IMR-90 (cell line): ENCODE data around the gene HAAO. TPM values are rescaled to one million over a fixed set of nuclear protein-coding genes. Genes with fewer than 3 reads are reported as not detected.

Experiments used
- ATAC-seq: fragments of 200-7000 bp; cut with Tn5 transposase; 2 replicates; pipeline ENCODE4 v1.9.1; 2020; ENCODE audit warnings: low read depth, mild to moderate bottlenecking, moderate library complexity
- BruUV-seq: library from RNA; stranded (reverse); fragments of 400-500 nt; replicated peaks from 2 replicates; lab custom pipeline; 2021; lab: Mats Ljungman, UMichigan
- CTCF ChIA-PET: fragments of 300-600 bp; formaldehyde crosslinking; extraction: SDS; loops from one replicate; lab custom pipeline; 2021; ENCODE audit warnings: antibody characterized with exemption; lab: Yijun Ruan, JAX
- POLR2A ChIA-PET: fragments of 300-600 bp; sonication (Branson Sonifier 250); formaldehyde crosslinking; loops from one replicate; lab custom pipeline; 2022; ENCODE audit warnings: antibody characterized with exemption; ENCODE audit not compliant: unreplicated experiment; lab: Charles Lee
- DNase-seq: peaks from one replicate; pipeline ENCODE4 v3.0.0; 2013
- H2AFZ ChIP-seq: replicated peaks from 2 replicates; pipeline ENCODE3; 2013; ENCODE audit warnings: low read length, mild to moderate bottlenecking; ENCODE audit not compliant: poor library complexity
- H2AK5ac ChIP-seq: 2 replicates; pipeline ENCODE4 v1.6.1; 2013; ENCODE audit warnings: low read depth, low read length, inconsistent platforms
- H2AK9ac ChIP-seq: replicated peaks from 2 replicates; pipeline ENCODE3; 2013; ENCODE audit warnings: mild to moderate bottlenecking, low read depth, low read length, moderate library complexity; ENCODE audit not compliant: poor library complexity
- H2BK120ac ChIP-seq: 2 replicates; pipeline ENCODE4 v1.6.1; 2013; ENCODE audit warnings: low read depth, low read length, inconsistent platforms
- H2BK15ac ChIP-seq: 3 replicates; pipeline ENCODE4 v1.6.1; 2013; ENCODE audit warnings: low read depth, low read length, inconsistent platforms
- H2BK20ac ChIP-seq: 2 replicates; pipeline ENCODE4 v1.6.1; 2013; ENCODE audit warnings: low read depth, mild to moderate bottlenecking, inconsistent platforms, low read length, moderate library complexity
- H2BK5ac ChIP-seq: 2 replicates; pipeline ENCODE4 v1.6.1; 2013; ENCODE audit warnings: mild to moderate bottlenecking, low read depth, low read length, inconsistent platforms; ENCODE audit not compliant: poor library complexity, severe bottlenecking
- H3K14ac ChIP-seq: replicated peaks from 2 replicates; pipeline ENCODE4 v1.6.1; 2013; ENCODE audit warnings: low read depth, low read length, inconsistent platforms
- H3K18ac ChIP-seq: 2 replicates; pipeline ENCODE4 v1.6.1; 2013; ENCODE audit warnings: low read depth, low read length, control low read depth
- H3K23ac ChIP-seq: 2 replicates; pipeline ENCODE4 v1.6.1; 2013; ENCODE audit warnings: low read depth, low read length, inconsistent platforms
- H3K27ac ChIP-seq: 2 replicates; pipeline ENCODE4 v1.5.1; 2013; ENCODE audit warnings: mild to moderate bottlenecking, control low read depth, low read length; ENCODE audit not compliant: insufficient read depth
- H3K27me3 ChIP-seq: 2 replicates; pipeline ENCODE4 v1.6.1; 2013; ENCODE audit warnings: low read length; ENCODE audit not compliant: control insufficient read depth, insufficient read depth
- H3K36me3 ChIP-seq: 2 replicates; pipeline ENCODE4 v1.6.1; 2013; ENCODE audit warnings: low read length, mixed read lengths; ENCODE audit not compliant: control insufficient read depth, insufficient read depth
- H3K4ac ChIP-seq: 2 replicates; pipeline ENCODE4 v1.6.1; 2013; ENCODE audit warnings: low read depth, low read length, inconsistent platforms
- H3K4me1 ChIP-seq: 2 replicates; pipeline ENCODE4 v1.6.1; 2013; ENCODE audit warnings: low read length, mixed read lengths; ENCODE audit not compliant: control insufficient read depth, insufficient read depth
- H3K4me2 ChIP-seq: 2 replicates; pipeline ENCODE4 v1.6.1; 2013; ENCODE audit warnings: low read depth, mild to moderate bottlenecking, control low read depth, low read length, moderate library complexity
- H3K4me3 ChIP-seq: 2 replicates; pipeline ENCODE4 v1.5.1; 2013; ENCODE audit warnings: low read depth, mild to moderate bottlenecking, control low read depth, low read length, moderate library complexity; ENCODE audit not compliant: insufficient read depth
- H3K56ac ChIP-seq: 2 replicates; pipeline ENCODE4 v1.6.1; 2013; ENCODE audit warnings: low read length, inconsistent platforms; ENCODE audit not compliant: insufficient read depth; ENCODE audit errors: extremely low read depth
- H3K79me1 ChIP-seq, 2 experiments: 2 replicates each; pipeline ENCODE4 v1.6.1; 2013; ENCODE audit warnings: low read length in 2 of 2, inconsistent platforms in 1 of 2, low read depth in 1 of 2
- H3K9ac ChIP-seq: 2 replicates; pipeline ENCODE4 v1.6.1; 2013; ENCODE audit warnings: low read depth, low read length, control low read depth
- H3K9me1 ChIP-seq: 2 replicates; pipeline ENCODE4 v1.6.1; 2013; ENCODE audit warnings: low read length, inconsistent platforms; ENCODE audit not compliant: insufficient read depth
- H3K9me3 ChIP-seq: 2 replicates; pipeline ENCODE4 v1.6.1; 2013; ENCODE audit warnings: low read length; ENCODE audit not compliant: control insufficient read depth, insufficient read depth
- H4K20me1 ChIP-seq: 2 replicates; pipeline ENCODE4 v1.6.1; 2013; ENCODE audit warnings: low read length, inconsistent platforms; ENCODE audit not compliant: insufficient read depth
- H4K5ac ChIP-seq: 2 replicates; pipeline ENCODE4 v1.6.1; 2013; ENCODE audit warnings: mild to moderate bottlenecking, low read depth, low read length, control low read depth
- H4K8ac ChIP-seq, 2 experiments: 2 replicates each; pipeline ENCODE4 v1.6.1; 2013; ENCODE audit warnings: low read depth in 2 of 2, low read length in 2 of 2, control low read depth in 1 of 2, inconsistent platforms in 1 of 2
- H4K91ac ChIP-seq: 2 replicates; pipeline ENCODE4 v1.6.1; 2013; ENCODE audit warnings: low read depth, low read length, inconsistent platforms; ENCODE audit not compliant: insufficient read depth
- CEBPB ChIP-seq: IDR thresholded peaks from 2 replicates; pipeline ENCODE4 v1.6.1; 2012; ENCODE audit warnings: low read depth, low read length, improper control_type of control experiment
- MAZ ChIP-seq: IDR thresholded peaks from 2 replicates; pipeline ENCODE4 v1.6.1; 2012; ENCODE audit warnings: low read depth, mild to moderate bottlenecking, low read length, improper control_type of control experiment, moderate library complexity, borderline replicate concordance
- MXI1 ChIP-seq: IDR thresholded peaks from 2 replicates; pipeline ENCODE4 v1.6.1; 2012; ENCODE audit warnings: low read depth, mild to moderate bottlenecking, low read length, moderate library complexity, borderline replicate concordance
- NFE2L2 ChIP-seq: fragments of 150-350 bp; IDR thresholded peaks from 2 replicates; pipeline ENCODE4 v1.6.1; 2016; ENCODE audit warnings: low read depth, mild to moderate bottlenecking, low read length
- POLR2A ChIP-seq: IDR thresholded peaks from 2 replicates; pipeline ENCODE4 v1.6.1; 2012; ENCODE audit warnings: mild to moderate bottlenecking, low read depth, low read length
- RCOR1 ChIP-seq: IDR thresholded peaks from 2 replicates; pipeline ENCODE4 v1.6.1; 2012; ENCODE audit warnings: mild to moderate bottlenecking, low read length, improper control_type of control experiment; ENCODE audit not compliant: insufficient replicate concordance
- RFX5 ChIP-seq: IDR thresholded peaks from 2 replicates; pipeline ENCODE4 v1.8.0; 2012; ENCODE audit warnings: low read depth, mild to moderate bottlenecking, low read length, moderate library complexity
- WGBS, 2 experiments: methylation state at CpG; one replicate each; pipeline versions ENCODE4 v1.1.5 to v1.1.7; 2013; ENCODE audit warnings: missing lambda C conversion rate in 2 of 2; ENCODE audit not compliant: insufficient read length in 1 of 2; ENCODE audit errors: extremely low coverage in 2 of 2; 5-methylcytosine and 5-hydroxymethylcytosine counted together
- dilution Hi-C: fragments of 300-500 bp; cut with HindIII; formaldehyde crosslinking; loops from one replicate; pipeline ENCODE4 v1.14.3; 2018; ENCODE audit warnings: low sequenced_read_pairs; ENCODE audit not compliant: unreplicated experiment
- in situ Hi-C: fragments of 300-500 bp; cut with MboI; formaldehyde crosslinking; loops from 3 replicates; pipeline ENCODE4 v1.14.3; 2019; ENCODE audit warnings: low sequenced_read_pairs, inconsistent platforms, mixed read lengths
- intact Hi-C: fragments of 100-400 bp; cut with micrococcal nuclease; formaldehyde crosslinking; loops from 2 replicates; pipeline ENCODE4 v1.10.0; 2022
- polyA plus RNA-seq, 3 experiments: library from polyadenylated mRNA; depleted of rRNA; stranded (reverse); fragments of >200 nt; gene quantifications; 2 replicates each; pipeline ENCODE4 v1.2.3, GENCODE V29; 2012; ENCODE audit warnings: low replicate concordance in 1 of 3
- total RNA-seq: library from RNA; depleted of rRNA; stranded (reverse); fragments of >200 nt; gene quantifications from 2 replicates; pipeline ENCODE4 v1.2.3, GENCODE V29; 2012
- TF ChIP-seq, protein P1 (sequence below): fragments of 150-350 bp; IDR thresholded peaks from 2 replicates; pipeline ENCODE4 v1.6.1; 2016; ENCODE audit warnings: low read depth, mild to moderate bottlenecking, low read length, moderate library complexity, borderline replicate concordance
- TF ChIP-seq, protein P2 (sequence below): fragments of 150-350 bp; IDR thresholded peaks from 2 replicates; pipeline ENCODE4 v1.6.1; 2017; ENCODE audit warnings: mild to moderate bottlenecking, antibody characterized with exemption, low read length, low read depth

HAAO gene
- total and polyA plus RNA-seq, 2 of the 4 experiments (the other 2 are of a cell fraction), result 0.05 to 0.18 TPM

DNA sequence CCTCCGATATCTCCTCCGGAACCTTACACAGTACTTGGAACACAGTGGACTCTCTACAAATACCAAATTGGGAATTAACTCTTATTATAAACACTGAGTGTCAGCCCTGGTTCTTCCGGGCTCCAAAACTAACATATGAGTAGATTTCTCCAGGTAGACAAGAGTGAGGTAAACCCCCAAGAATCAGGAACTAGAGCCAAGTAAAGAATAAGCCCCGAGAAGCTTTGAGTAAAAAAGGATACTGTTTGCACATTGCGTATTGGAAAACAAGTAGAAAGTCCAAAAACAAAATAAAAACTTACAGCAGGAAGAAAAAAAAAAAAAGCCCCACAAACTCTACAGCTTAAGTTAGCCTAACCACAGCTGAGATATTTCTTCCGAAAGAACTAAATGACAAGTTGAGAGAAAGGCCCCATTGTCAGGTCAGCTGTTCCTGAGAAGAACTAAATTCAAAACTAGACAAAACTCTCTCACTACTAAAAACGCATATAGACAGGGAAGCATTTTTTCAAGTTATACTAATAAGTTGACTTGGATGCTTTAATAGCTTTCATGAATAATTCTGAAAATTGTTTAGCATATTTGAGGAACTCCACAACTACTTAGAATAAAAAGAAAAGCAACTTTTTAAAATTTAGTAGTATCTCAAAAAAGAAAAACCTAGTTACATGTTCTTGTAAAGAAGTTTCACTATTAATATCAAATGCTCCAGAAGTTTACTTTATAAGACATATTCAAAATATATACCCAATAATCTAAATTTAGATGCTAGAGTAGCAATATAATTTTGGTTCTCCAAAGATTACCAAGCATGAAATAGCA lies 4.3 kb upstream of the HAAO start:
- Histone ChIP-seq H3K4me2 (no peak overlapping the region), H4K8ac (peak overlapping the region in 1 of 2 experiments; percentile 97; a peak in 3 of 4 replicates), H3K79me1 (no peaks in the 10 kb centered on the region), H3K4me3 (no peak overlapping the region), H3K56ac (no peak overlapping the region), H2BK5ac (peak overlapping the region; percentile 98), H2AK5ac (peak overlapping the region; percentile 51; the same call in 1 of the 2 replicates), H3K27me3 (peaks cover 17% of the 10 kb centered on the region), H3K4ac (peak overlapping the region; percentile 67), H3K27ac (peak overlapping the region; percentile 65; the same call in 1 of the 2 replicates), H3K9me3 (peaks cover 11% of the 10 kb centered on the region), H2AFZ (no peak overlapping the region), H2AK9ac (no peak overlapping the region), H2BK120ac (peak overlapping the region; percentile 84), H3K9me1 (no peaks in the 10 kb centered on the region), H3K36me3 (no peaks in the 10 kb centered on the region), H3K9ac (no peak overlapping the region), H3K14ac (no peak overlapping the region; the same call in 1 of the 2 replicates), H4K91ac (no peak overlapping the region; the same call in 1 of the 2 replicates), H4K20me1 (no peaks in the 10 kb centered on the region), H2BK20ac (peak overlapping the region; percentile 86), H2BK15ac (no peak overlapping the region; the same call in 2 of the 3 replicates), H3K4me1 (peaks cover 13% of the 10 kb centered on the region), H3K18ac (peak overlapping the region; percentile 85), H3K23ac (peak overlapping the region; percentile 58; the same call in 1 of the 2 replicates), H4K5ac (peak overlapping the region; percentile 52; the same call in 1 of the 2 replicates)
- BruUV-seq, result no TSS peak
- TF ChIP-seq CEBPB (no peak), RCOR1 (no peak), POLR2A (no peak), NFE2L2 (no peak), MXI1 (no peak), RFX5 (no peak), MAZ (no peak)
- TF ChIP-seq, protein P1, sequence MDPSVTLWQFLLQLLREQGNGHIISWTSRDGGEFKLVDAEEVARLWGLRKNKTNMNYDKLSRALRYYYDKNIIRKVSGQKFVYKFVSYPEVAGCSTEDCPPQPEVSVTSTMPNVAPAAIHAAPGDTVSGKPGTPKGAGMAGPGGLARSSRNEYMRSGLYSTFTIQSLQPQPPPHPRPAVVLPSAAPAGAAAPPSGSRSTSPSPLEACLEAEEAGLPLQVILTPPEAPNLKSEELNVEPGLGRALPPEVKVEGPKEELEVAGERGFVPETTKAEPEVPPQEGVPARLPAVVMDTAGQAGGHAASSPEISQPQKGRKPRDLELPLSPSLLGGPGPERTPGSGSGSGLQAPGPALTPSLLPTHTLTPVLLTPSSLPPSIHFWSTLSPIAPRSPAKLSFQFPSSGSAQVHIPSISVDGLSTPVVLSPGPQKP, result no peak
- TF ChIP-seq, protein P2, sequence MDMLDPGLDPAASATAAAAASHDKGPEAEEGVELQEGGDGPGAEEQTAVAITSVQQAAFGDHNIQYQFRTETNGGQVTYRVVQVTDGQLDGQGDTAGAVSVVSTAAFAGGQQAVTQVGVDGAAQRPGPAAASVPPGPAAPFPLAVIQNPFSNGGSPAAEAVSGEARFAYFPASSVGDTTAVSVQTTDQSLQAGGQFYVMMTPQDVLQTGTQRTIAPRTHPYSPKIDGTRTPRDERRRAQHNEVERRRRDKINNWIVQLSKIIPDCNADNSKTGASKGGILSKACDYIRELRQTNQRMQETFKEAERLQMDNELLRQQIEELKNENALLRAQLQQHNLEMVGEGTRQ, result no peak
- ChIA-PET CTCF (interaction anchor here (0.6 to 1.6 kb wide), 6 partner anchors 8 to 704 kb away, joined by 3 to 6 read pairs (median 4); no protein-coding TSS in a partner anchor), POLR2A (interaction anchor here (0.5 kb wide), 1 partner anchor 77 kb away, joined by 3 read pairs; no protein-coding TSS in a partner anchor)
- dilution Hi-C loops (no loop called here), intact Hi-C loops (no loop called here), in situ Hi-C loops (no loop called here)
- ATAC-seq (no peak), DNase-seq (no peak)
- 100% methylated on average over 1 of the region's 7 CpGs; no CpG with 5 or more reads in 1 of the 2 experiments for WGBS, 2 experiments
